ENCODE measurements around the gene LNP1.
"Not testable (repeated sequence)": the region's sequence is repeated elsewhere in the genome, so short reads cannot be mapped to it uniquely, and the experiment has no call there.

Gene LNP1

GRCh38 chr3:100436951-100437350 is 35.6 kb downstream of the LNP1 start:
- Histone ChIP-seq H3K27ac (ENCODE audit: low read depth, low read length) (no peak overlapping the region), H3K4me3 (ENCODE audit: low read depth, low read length) (no peak overlapping the region), H3K36me3 (ENCODE audit: control insufficient read depth, insufficient read depth, low read length) (peaks cover 4% of the 10 kb centered on the region; the same call in 1 of the 2 replicates), H3K27me3 (ENCODE audit: control insufficient read depth, insufficient read depth, low read length) (no peaks in the 10 kb centered on the region), H3K9me3 (ENCODE audit: control insufficient read depth, insufficient read depth, low read depth, low read length) (peaks cover 5% of the 10 kb centered on the region; the same call in 1 of the 2 replicates), H3K9ac (ENCODE audit: low read length) (no peak overlapping the region), H3K4me1 (ENCODE audit: control insufficient read depth, insufficient read depth, low read length) (no peaks in the 10 kb centered on the region)

DNA sequence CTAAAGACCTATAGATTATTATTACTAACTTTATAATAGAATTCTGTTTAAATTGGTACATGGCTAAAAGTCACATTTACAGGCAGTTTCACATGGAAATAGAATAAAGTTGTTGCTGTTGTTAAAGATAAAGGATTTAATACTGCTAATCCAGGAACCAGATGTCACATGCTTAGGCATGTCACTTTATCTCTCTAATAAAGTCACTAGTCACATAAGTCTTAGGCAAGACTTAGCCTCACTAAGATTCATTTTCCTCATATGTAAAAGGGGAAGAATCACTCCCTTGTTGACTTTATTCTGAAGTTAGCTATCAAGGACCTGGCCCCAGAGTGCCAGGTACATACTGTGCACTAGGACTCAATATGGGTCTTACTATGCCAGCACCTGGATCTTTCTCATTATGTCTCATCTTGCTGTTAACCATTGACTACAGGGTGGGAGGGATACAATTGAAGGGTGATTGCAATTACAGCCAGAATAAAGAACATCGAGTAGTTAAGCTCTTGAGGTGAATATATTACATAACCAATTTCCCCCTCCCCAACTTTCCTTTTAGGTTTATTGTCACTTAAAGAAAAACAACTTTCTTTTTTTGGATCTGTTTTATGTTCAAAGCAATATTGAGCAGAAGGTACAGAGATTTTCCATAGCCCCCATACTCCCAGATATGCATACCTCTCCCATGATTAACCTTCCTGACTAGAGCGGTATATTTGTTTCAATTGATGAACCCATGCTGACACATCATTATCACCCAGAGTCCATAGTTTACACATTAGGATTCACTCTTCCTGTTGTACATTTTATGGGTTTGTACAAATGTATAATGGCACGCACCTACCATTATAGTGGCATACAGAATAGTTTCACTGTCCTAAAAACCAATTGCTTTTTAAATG is 36.6 kb downstream of the LNP1 start:
- H3K27me3 ChIP-seq (ENCODE audit: control insufficient read depth, insufficient read depth, low read length): no peaks in the 10 kb centered on the region
- H3K4me1 ChIP-seq (ENCODE audit: control insufficient read depth, insufficient read depth, low read length): no peaks in the 10 kb centered on the region
- no peak overlapping the region for H3K27ac ChIP-seq (ENCODE audit: low read depth, low read length)
- peaks cover 2% of the 10 kb centered on the region; the same call in 1 of the 2 replicates for H3K36me3 ChIP-seq (ENCODE audit: control insufficient read depth, insufficient read depth, low read length)
- H3K9ac ChIP-seq (ENCODE audit: low read length): no peak overlapping the region
- H3K9me3 ChIP-seq (ENCODE audit: control insufficient read depth, insufficient read depth, low read depth, low read length): peaks cover 9% of the 10 kb centered on the region; the same call in 1 of the 2 replicates
- no peak overlapping the region for H3K4me3 ChIP-seq (ENCODE audit: low read depth, low read length)

- no peak overlapping the region for H3K4me3 ChIP-seq (ENCODE audit: low read depth, low read length)
- no peaks in the 10 kb centered on the region for H3K27me3 ChIP-seq (ENCODE audit: control insufficient read depth, insufficient read depth, low read length)
- no peak overlapping the region for H3K27ac ChIP-seq (ENCODE audit: low read depth, low read length)
- no peaks in the 10 kb centered on the region; the same call in none of the 2 replicates for H3K36me3 ChIP-seq (ENCODE audit: control insufficient read depth, insufficient read depth, low read length)
- peaks cover 11% of the 10 kb centered on the region for H3K9me3 ChIP-seq (ENCODE audit: control insufficient read depth, insufficient read depth, low read depth, low read length)
- H3K4me1 ChIP-seq (ENCODE audit: control insufficient read depth, insufficient read depth, low read length): no peaks in the 10 kb centered on the region
- no peak overlapping the region for H3K9ac ChIP-seq (ENCODE audit: low read length)
Observed at GRCh38 chr3:100438623-100438974, 37.3 kb downstream of the LNP1 start.

DNA sequence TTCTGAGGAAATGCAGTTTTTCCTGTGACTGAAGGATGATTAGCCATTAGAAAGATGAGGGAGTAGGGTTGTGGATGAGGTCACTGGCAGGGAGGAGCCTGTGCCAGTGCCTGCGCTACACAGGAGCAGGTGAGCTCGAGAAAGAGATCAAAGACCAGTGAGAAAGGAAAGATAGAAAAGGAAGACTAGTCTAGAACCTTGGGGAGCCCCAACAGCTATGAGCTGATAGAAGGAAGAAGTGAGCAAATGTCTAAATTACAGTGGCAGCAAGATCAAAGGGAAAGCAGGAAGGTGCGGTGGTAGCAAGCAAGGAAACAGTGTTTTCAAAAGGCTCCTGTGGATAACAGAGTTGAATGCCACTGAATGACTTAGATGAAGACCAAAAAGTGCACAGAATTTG is 39.6 kb downstream of the LNP1 start:
- Histone ChIP-seq H3K27me3 (ENCODE audit: control insufficient read depth, insufficient read depth, low read length) (no peaks in the 10 kb centered on the region), H3K4me1 (ENCODE audit: control insufficient read depth, insufficient read depth, low read length) (no peaks in the 10 kb centered on the region), H3K9ac (ENCODE audit: low read length) (no peak overlapping the region), H3K27ac (ENCODE audit: low read depth, low read length) (no peak overlapping the region), H3K4me3 (ENCODE audit: low read depth, low read length) (no peak overlapping the region), H3K9me3 (ENCODE audit: control insufficient read depth, insufficient read depth, low read depth, low read length) (peaks cover 28% of the 10 kb centered on the region), H3K36me3 (ENCODE audit: control insufficient read depth, insufficient read depth, low read length) (no peaks in the 10 kb centered on the region; the same call in none of the 2 replicates)

DNA sequence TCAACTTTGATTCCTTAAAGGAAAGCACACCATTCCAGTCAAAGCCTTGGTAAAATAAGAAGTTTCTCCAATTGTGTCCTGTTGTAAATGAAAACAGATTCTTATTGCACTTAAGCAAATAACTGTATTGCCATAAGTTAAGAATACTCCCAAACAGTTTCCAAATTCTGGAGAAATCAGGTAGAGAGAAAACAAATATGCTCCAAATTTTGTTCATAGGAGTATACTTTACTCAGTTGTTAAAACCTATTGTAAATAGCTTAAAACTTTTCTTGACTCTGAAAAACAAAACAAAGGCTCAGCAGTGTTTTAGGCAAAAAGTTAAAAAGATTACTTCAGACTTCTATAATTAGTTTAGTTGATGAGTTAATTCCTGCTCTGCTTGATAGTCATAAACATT is 42.4 kb downstream of the LNP1 start:
- peaks cover 39% of the 10 kb centered on the region for H3K9me3 ChIP-seq (ENCODE audit: control insufficient read depth, insufficient read depth, low read depth, low read length)
- no peak overlapping the region for H3K4me3 ChIP-seq (ENCODE audit: low read depth, low read length)
- H3K4me1 ChIP-seq (ENCODE audit: control insufficient read depth, insufficient read depth, low read length): no peaks in the 10 kb centered on the region
- no peaks in the 10 kb centered on the region for H3K27me3 ChIP-seq (ENCODE audit: control insufficient read depth, insufficient read depth, low read length)
- H3K9ac ChIP-seq (ENCODE audit: low read length): no peak overlapping the region
- H3K27ac ChIP-seq (ENCODE audit: low read depth, low read length): no peak overlapping the region
- H3K36me3 ChIP-seq (ENCODE audit: control insufficient read depth, insufficient read depth, low read length): no peaks in the 10 kb centered on the region; the same call in none of the 2 replicates

GRCh38 chr3:100447067-100447466 is 45.7 kb downstream of the LNP1 start:
- H3K4me3 ChIP-seq (ENCODE audit: low read depth, low read length); H3K4me1 ChIP-seq (ENCODE audit: control insufficient read depth, insufficient read depth, low read length); H3K9ac ChIP-seq (ENCODE audit: low read length); H3K36me3 ChIP-seq (ENCODE audit: control insufficient read depth, insufficient read depth, low read length); H3K27ac ChIP-seq (ENCODE audit: low read depth, low read length); H3K27me3 ChIP-seq (ENCODE audit: control insufficient read depth, insufficient read depth, low read length): not testable (repeated sequence)
- peaks cover 34% of the 10 kb centered on the region for H3K9me3 ChIP-seq (ENCODE audit: control insufficient read depth, insufficient read depth, low read depth, low read length)

DNA sequence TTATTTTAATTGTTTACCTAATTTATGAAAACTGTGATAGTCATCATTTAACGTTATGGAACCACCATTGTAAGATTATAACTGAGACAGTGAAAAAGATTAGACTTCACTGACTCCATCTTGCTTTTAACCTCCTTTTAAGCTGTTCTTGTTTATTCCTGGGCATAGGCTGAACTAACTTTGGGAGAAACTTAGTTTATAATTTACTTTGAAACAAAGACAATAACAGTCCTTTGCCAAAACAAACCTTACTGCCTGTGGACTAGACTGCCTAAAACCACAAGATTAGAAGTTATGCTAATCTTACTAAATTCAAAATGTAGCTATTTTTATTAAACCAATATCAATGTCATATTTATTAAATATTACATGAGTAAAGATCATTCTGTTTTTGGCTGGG is 46.7 kb downstream of the LNP1 start:
- Histone ChIP-seq H3K9ac (ENCODE audit: low read length) (no peak overlapping the region), H3K36me3 (ENCODE audit: control insufficient read depth, insufficient read depth, low read length) (no peaks in the 10 kb centered on the region; the same call in 1 of the 2 replicates), H3K4me1 (ENCODE audit: control insufficient read depth, insufficient read depth, low read length) (peaks cover 6% of the 10 kb centered on the region; the same call in 1 of the 2 replicates), H3K27ac (ENCODE audit: low read depth, low read length) (no peak overlapping the region), H3K27me3 (ENCODE audit: control insufficient read depth, insufficient read depth, low read length) (no peaks in the 10 kb centered on the region), H3K9me3 (ENCODE audit: control insufficient read depth, insufficient read depth, low read depth, low read length) (peaks cover 31% of the 10 kb centered on the region), H3K4me3 (ENCODE audit: low read depth, low read length) (no peak overlapping the region)

GRCh38 chr3:100449214-100449613 is 47.9 kb downstream of the LNP1 start:
- Histone ChIP-seq H3K4me1 (ENCODE audit: control insufficient read depth, insufficient read depth, low read length) (peaks cover 6% of the 10 kb centered on the region; the same call in 1 of the 2 replicates), H3K27ac (ENCODE audit: low read depth, low read length) (no peak overlapping the region), H3K27me3 (ENCODE audit: control insufficient read depth, insufficient read depth, low read length) (no peaks in the 10 kb centered on the region), H3K9me3 (ENCODE audit: control insufficient read depth, insufficient read depth, low read depth, low read length) (peaks cover 23% of the 10 kb centered on the region), H3K36me3 (ENCODE audit: control insufficient read depth, insufficient read depth, low read length) (peaks cover 2% of the 10 kb centered on the region; the same call in 1 of the 2 replicates), H3K4me3 (ENCODE audit: low read depth, low read length) (no peak overlapping the region), H3K9ac (ENCODE audit: low read length) (no peak overlapping the region)

GRCh38 chr3:100454677-100455076 is 53.3 kb downstream of the LNP1 start:
- Histone ChIP-seq H3K9ac (ENCODE audit: low read length) (no peak overlapping the region), H3K4me1 (ENCODE audit: control insufficient read depth, insufficient read depth, low read length) (peaks cover 6% of the 10 kb centered on the region; the same call in 1 of the 2 replicates), H3K27me3 (ENCODE audit: control insufficient read depth, insufficient read depth, low read length) (no peaks in the 10 kb centered on the region), H3K27ac (ENCODE audit: low read depth, low read length) (no peak overlapping the region), H3K9me3 (ENCODE audit: control insufficient read depth, insufficient read depth, low read depth, low read length) (peaks cover 14% of the 10 kb centered on the region), H3K36me3 (ENCODE audit: control insufficient read depth, insufficient read depth, low read length) (peaks cover 5% of the 10 kb centered on the region), H3K4me3 (ENCODE audit: low read depth, low read length) (no peak overlapping the region)

- Histone ChIP-seq H3K4me1 (ENCODE audit: control insufficient read depth, insufficient read depth, low read length) (peaks cover 4% of the 10 kb centered on the region; the same call in 1 of the 2 replicates), H3K27me3 (ENCODE audit: control insufficient read depth, insufficient read depth, low read length) (no peaks in the 10 kb centered on the region)
Observed at GRCh38 chr3:100455841-100456550, 54.7 kb downstream of the LNP1 start.

GRCh38 chr3:100456745-100457144 is 55.4 kb downstream of the LNP1 start:
- H3K4me3 ChIP-seq (ENCODE audit: low read depth, low read length): no peak overlapping the region
- H3K27me3 ChIP-seq (ENCODE audit: control insufficient read depth, insufficient read depth, low read length): no peaks in the 10 kb centered on the region
- no peak overlapping the region for H3K9ac ChIP-seq (ENCODE audit: low read length)
- H3K27ac ChIP-seq (ENCODE audit: low read depth, low read length): no peak overlapping the region
- H3K36me3 ChIP-seq (ENCODE audit: control insufficient read depth, insufficient read depth, low read length): peaks cover 5% of the 10 kb centered on the region
- peaks cover 14% of the 10 kb centered on the region for H3K9me3 ChIP-seq (ENCODE audit: control insufficient read depth, insufficient read depth, low read depth, low read length)
- H3K4me1 ChIP-seq (ENCODE audit: control insufficient read depth, insufficient read depth, low read length): no peaks in the 10 kb centered on the region

More at GRCh38 chr3:100455841-100456550, 54.7 kb downstream of the LNP1 start:
- no peak overlapping the region for H3K9ac ChIP-seq (ENCODE audit: low read length)
- H3K36me3 ChIP-seq (ENCODE audit: control insufficient read depth, insufficient read depth, low read length): peaks cover 5% of the 10 kb centered on the region
- H3K4me3 ChIP-seq (ENCODE audit: low read depth, low read length): no peak overlapping the region
- peaks cover 14% of the 10 kb centered on the region for H3K9me3 ChIP-seq (ENCODE audit: control insufficient read depth, insufficient read depth, low read depth, low read length)
- no peak overlapping the region for H3K27ac ChIP-seq (ENCODE audit: low read depth, low read length)
